A549 (cell line): Measurements from ENCODE around the gene GPR137C. TPM values are rescaled to one million over a fixed set of nuclear protein-coding genes. Genes with fewer than 3 reads are reported as not detected.

Source experiments
- ATAC-seq, 2 experiments: fragments of 200-7000 bp in 1 of 2; fragments of >200 bp in 1 of 2; cut with Nextera tagmentation in 1 of 2; cut with Tn5 transposase in 1 of 2; 3 replicates each; pipeline versions ENCODE4 v1.8.0 to v1.9.1; 2018 to 2020; ENCODE audit warnings: mild to moderate bottlenecking in 1 of 2, moderate library complexity in 1 of 2
- CTCF ChIA-PET: fragments of 300-600 bp; sonication (Branson Sonifier 250); formaldehyde crosslinking; extraction: SDS; loops from one replicate; lab custom pipeline; 2021; ENCODE audit warnings: antibody characterized with exemption, inconsistent platforms; lab: Yijun Ruan, JAX
- POLR2A ChIA-PET: fragments of 350-600 bp; formaldehyde crosslinking; extraction: SDS; loops from one replicate; lab custom pipeline; 2021; ENCODE audit warnings: antibody characterized with exemption, inconsistent platforms; lab: Yijun Ruan, JAX
- DNase-seq, 2 experiments: peaks; one replicate each; pipeline versions ENCODE4 v3.0.0 to v3.0.0-alpha.2; 2011 to 2016; ENCODE audit warnings: low read depth in 1 of 2, low spot score in 1 of 2
- FAIRE-seq: peaks from 2 replicates; lab custom pipeline; 2011; peaks lifted over from hg19 to GRCh38; lab: Jason Lieb, UNC
- H3K27ac ChIP-seq, 2 experiments: fragments of >200 bp; sonication (Bioruptor Twin); formaldehyde crosslinking; 3 replicates each; pipeline ENCODE4 v1.5.1; 2016 to 2017
- H3K4me1 ChIP-seq: fragments of >200 bp; sonication (Bioruptor Twin); formaldehyde crosslinking; 3 replicates; pipeline ENCODE4 v1.6.1; 2016
- H3K4me2 ChIP-seq: fragments of >200 bp; sonication (Bioruptor Twin); formaldehyde crosslinking; 3 replicates; pipeline ENCODE4 v1.6.1; 2016
- H3K4me3 ChIP-seq: fragments of >200 bp; sonication (Bioruptor Twin); formaldehyde crosslinking; 3 replicates; pipeline ENCODE4 v1.5.1; 2016
- H3K9me3 ChIP-seq: fragments of >200 bp; sonication (Bioruptor Twin); formaldehyde crosslinking; 3 replicates; pipeline ENCODE4 v1.6.1; 2016
- BHLHE40 ChIP-seq: IDR thresholded peaks from 2 replicates; pipeline ENCODE4 v1.6.1; 2012; ENCODE audit warnings: low read depth, low read length, inconsistent platforms
- EP300 ChIP-seq, 2 experiments: fragments of >200 bp; sonication (Bioruptor Twin); formaldehyde crosslinking; IDR thresholded peaks; 2 replicates in 1 of 2; 3 replicates in 1 of 2; pipeline ENCODE4 v1.6.1; 2016 to 2017
- ESRRA ChIP-seq: fragments of 150-350 bp; IDR thresholded peaks from 2 replicates; pipeline ENCODE4 v1.6.1; 2014; ENCODE audit warnings: mild to moderate bottlenecking, low read length, borderline replicate concordance
- HDAC2 ChIP-seq: fragments of 200-600 bp; sonication (generic); IDR thresholded peaks from 2 replicates; pipeline ENCODE4 v1.6.1; 2016
- HOXB13 ChIP-seq: fragments of 250-450 bp; sonication (Bioruptor Pico); IDR thresholded peaks from 2 replicates; pipeline ENCODE4 v1.5.0; 2020; ENCODE audit warnings: low read depth, mild to moderate bottlenecking, moderate library complexity
- HOXB5 ChIP-seq: fragments of 250-450 bp; sonication (Bioruptor Pico); IDR thresholded peaks from 2 replicates; pipeline ENCODE4 v1.5.0; 2020; ENCODE audit warnings: mild to moderate bottlenecking, moderate library complexity
- JUNB ChIP-seq: fragments of >200 bp; sonication (Bioruptor Twin); formaldehyde crosslinking; IDR thresholded peaks from 2 replicates; pipeline ENCODE4 v1.6.1; 2016
- MYC ChIP-seq: IDR thresholded peaks from 2 replicates; pipeline ENCODE4 v1.6.1; 2012; ENCODE audit warnings: mild to moderate bottlenecking, inconsistent platforms, low read length, improper control_type of control experiment, borderline replicate concordance
- POLR2A ChIP-seq: IDR thresholded peaks from 2 replicates; pipeline ENCODE4 v1.6.1; 2012; ENCODE audit warnings: mild to moderate bottlenecking, low read length
- POLR2AphosphoS2 ChIP-seq: conservative IDR thresholded peaks from 2 replicates; pipeline ENCODE4 v1.6.1; 2012; ENCODE audit warnings: low read length, improper control_type of control experiment, inconsistent platforms
- RAD21 ChIP-seq, 2 experiments: fragments of >200 bp in 1 of 2; sonication (Bioruptor Twin) in 1 of 2; formaldehyde crosslinking in 1 of 2; IDR thresholded peaks in 1 of 2; conservative IDR thresholded peaks in 1 of 2; 2 replicates in 1 of 2; 3 replicates in 1 of 2; pipeline ENCODE4 v1.6.1; 2012 to 2018; ENCODE audit warnings: inconsistent platforms in 1 of 2
- RARB ChIP-seq: fragments of 250-450 bp; sonication (Bioruptor Pico); IDR thresholded peaks from 2 replicates; pipeline ENCODE4 v1.8.0; 2021; ENCODE audit warnings: mild to moderate bottlenecking, moderate library complexity
- RCOR1 ChIP-seq: fragments of 150-350 bp; IDR thresholded peaks from 2 replicates; pipeline ENCODE4 v1.6.1; 2014; ENCODE audit warnings: antibody characterized with exemption, low read length, low read depth
- SREBF2 ChIP-seq: fragments of 450-650 bp; IDR thresholded peaks from 2 replicates; pipeline ENCODE4 v1.6.1; 2014; ENCODE audit warnings: mild to moderate bottlenecking, moderate library complexity
- TP53 ChIP-seq: fragments of 250-450 bp; sonication (Bioruptor Pico); IDR thresholded peaks from 2 replicates; pipeline ENCODE4 v1.5.0; 2021; ENCODE audit warnings: mild to moderate bottlenecking, moderate library complexity
- ZC3H11A ChIP-seq: fragments of 450-650 bp; IDR thresholded peaks from 2 replicates; pipeline ENCODE4 v1.6.1; 2014; ENCODE audit warnings: antibody characterized with exemption, mild to moderate bottlenecking
- WGBS: methylation state at CpG from one replicate; pipeline ENCODE4 v1.1.6; 2017; ENCODE audit errors: missing lambda C conversion rate; 5-methylcytosine and 5-hydroxymethylcytosine counted together
- polyA plus RNA-seq, 4 experiments: library from polyadenylated mRNA; depleted of rRNA in 3 of 4; stranded (reverse); fragments of >200 nt; fragmentation: RNase III in 1 of 4; extraction: RNeasy Plus Mini Kit Qiagen cat#74134 plus additional on column Dnase treatment in 1 of 4; gene quantifications; 2 replicates in 3 of 4; 3 replicates in 1 of 4; pipeline ENCODE4 v1.2.3, GENCODE V29; 2011 to 2017
- TF ChIP-seq, protein P1 (sequence below): fragments of >200 bp; sonication (Bioruptor Twin); formaldehyde crosslinking; IDR thresholded peaks from 3 replicates; pipeline ENCODE4 v1.6.1; 2016
- TF ChIP-seq, protein P2 (sequence below): fragments of >200 bp; sonication (Bioruptor Twin); formaldehyde crosslinking; IDR thresholded peaks from 2 replicates; pipeline ENCODE4 v1.6.1; 2016
- TF ChIP-seq, protein P3 (sequence below): fragments of 250-450 bp; sonication (Bioruptor Pico); IDR thresholded peaks from 2 replicates; pipeline ENCODE4 v1.5.0; 2021; ENCODE audit warnings: mild to moderate bottlenecking, moderate library complexity, borderline replicate concordance
- TF ChIP-seq, protein P4 (sequence below): IDR thresholded peaks from 2 replicates; pipeline ENCODE4 v1.6.1; 2012
- TF ChIP-seq, protein P5 (sequence below): IDR thresholded peaks from 2 replicates; pipeline ENCODE4 v1.6.1; 2012; ENCODE audit warnings: low read depth, borderline replicate concordance
- TF ChIP-seq, protein P6 (sequence below): fragments of 200-600 bp; sonication (generic); IDR thresholded peaks from 2 replicates; pipeline ENCODE4 v1.6.1; 2016; ENCODE audit warnings: antibody characterized with exemption, mild to moderate bottlenecking, moderate library complexity

GPR137C gene
- polyA plus RNA-seq, 2 of the 4 experiments (the other 2 are of a cell fraction): 0.21 to 0.27 TPM

DNA sequence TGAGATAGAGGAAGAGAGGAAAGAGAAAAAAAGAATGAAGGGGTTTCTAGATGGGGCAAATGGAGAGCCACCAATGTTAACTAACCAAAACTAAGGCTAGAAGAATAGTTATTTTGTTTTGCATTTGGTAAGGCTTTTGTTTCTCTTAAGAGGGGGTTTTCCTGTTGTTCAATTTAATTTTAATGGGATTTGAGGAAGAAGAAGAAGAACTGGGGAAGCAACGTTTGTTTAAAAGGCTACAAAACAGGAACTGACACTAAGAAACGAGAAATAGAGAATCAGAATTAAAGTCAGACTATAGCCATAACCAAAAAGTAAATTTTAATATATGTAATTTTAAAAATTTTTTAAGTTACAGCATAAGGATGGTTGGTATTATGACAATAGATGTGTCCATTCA is 14.0 kb upstream of the GPR137C start:
- DNase-seq (no peak), FAIRE-seq (no peak), ATAC-seq (no peak)
- Histone ChIP-seq H3K4me2 (no peak overlapping the region), H3K4me1 (no peaks in the 10 kb centered on the region), H3K9me3 (no peaks in the 10 kb centered on the region), H3K4me3 (no peak overlapping the region), H3K27ac (no peak overlapping the region)
- CTCF ChIA-PET: no interaction called here
- TF ChIP-seq RCOR1 (no peak), ZC3H11A (no peak)
- TF ChIP-seq, protein P1, sequence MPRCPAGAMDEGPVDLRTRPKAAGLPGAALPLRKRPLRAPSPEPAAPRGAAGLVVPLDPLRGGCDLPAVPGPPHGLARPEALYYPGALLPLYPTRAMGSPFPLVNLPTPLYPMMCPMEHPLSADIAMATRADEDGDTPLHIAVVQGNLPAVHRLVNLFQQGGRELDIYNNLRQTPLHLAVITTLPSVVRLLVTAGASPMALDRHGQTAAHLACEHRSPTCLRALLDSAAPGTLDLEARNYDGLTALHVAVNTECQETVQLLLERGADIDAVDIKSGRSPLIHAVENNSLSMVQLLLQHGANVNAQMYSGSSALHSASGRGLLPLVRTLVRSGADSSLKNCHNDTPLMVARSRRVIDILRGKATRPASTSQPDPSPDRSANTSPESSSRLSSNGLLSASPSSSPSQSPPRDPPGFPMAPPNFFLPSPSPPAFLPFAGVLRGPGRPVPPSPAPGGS: no peak
- 33% methylated on average over 2 of the region's 2 CpGs for WGBS
- POLR2A ChIA-PET: no interaction called here

DNA sequence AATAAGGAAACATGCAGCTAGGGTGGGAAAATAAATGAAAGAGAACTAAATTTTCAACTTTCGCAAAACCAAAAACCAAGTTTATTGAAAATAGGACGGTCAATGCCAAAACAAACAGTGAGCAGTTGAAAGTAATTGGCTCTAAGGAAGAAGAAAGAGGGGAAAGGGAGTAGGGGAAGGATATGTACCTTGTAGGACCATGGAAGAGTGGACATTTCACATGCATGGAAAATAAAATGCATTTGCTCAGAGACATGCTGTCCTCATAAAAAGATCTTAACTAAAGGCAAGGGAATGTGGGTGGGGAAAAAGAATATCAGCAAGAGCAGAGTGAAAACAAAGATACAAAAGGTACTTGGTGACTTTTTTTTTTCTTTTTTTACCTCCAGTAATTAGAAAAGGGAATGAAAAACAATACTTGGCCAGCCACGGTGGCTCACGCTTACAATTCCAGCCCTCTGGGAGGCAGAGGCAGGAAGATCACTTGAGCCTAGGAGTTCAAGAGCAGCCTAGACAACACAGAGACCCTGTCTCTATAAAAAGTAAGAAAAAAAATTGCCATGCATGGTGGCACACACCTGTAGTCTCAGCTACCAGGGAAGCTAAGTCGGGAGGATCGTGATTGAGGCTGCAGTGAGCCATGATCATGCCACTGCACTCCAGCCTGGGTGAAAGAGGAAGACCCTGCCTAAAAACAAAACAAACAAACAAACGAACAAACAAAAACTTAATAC is 6.9 kb upstream of the GPR137C start:
- ChIA-PET CTCF (no interaction called here), POLR2A (no interaction called here)
- ATAC-seq: no peak
- TF ChIP-seq, protein P2, sequence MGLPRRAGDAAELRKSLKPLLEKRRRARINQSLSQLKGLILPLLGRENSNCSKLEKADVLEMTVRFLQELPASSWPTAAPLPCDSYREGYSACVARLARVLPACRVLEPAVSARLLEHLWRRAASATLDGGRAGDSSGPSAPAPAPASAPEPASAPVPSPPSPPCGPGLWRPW: no peak
- TF ChIP-seq HDAC2 (no peak), HOXB5 (no peak), MYC (no peak), POLR2AphosphoS2 (no peak), BHLHE40 (no peak), HOXB13 (CRISPR knock-in tag) (no peak), POLR2A (no peak), RARB (CRISPR knock-in tag) (no peak), TP53 (CRISPR knock-in tag) (no peak), ESRRA (no peak), RAD21 (conservative IDR thresholded peaks at IDR 0.05 in 1 of 2, IDR thresholded peaks at IDR 0.05 in 1 of 2) (no peak), SREBF2 (no peak), JUNB (no peak), EP300 (IDR thresholded peaks at IDR 0.05) (no peak)
- TF ChIP-seq, protein P3, sequence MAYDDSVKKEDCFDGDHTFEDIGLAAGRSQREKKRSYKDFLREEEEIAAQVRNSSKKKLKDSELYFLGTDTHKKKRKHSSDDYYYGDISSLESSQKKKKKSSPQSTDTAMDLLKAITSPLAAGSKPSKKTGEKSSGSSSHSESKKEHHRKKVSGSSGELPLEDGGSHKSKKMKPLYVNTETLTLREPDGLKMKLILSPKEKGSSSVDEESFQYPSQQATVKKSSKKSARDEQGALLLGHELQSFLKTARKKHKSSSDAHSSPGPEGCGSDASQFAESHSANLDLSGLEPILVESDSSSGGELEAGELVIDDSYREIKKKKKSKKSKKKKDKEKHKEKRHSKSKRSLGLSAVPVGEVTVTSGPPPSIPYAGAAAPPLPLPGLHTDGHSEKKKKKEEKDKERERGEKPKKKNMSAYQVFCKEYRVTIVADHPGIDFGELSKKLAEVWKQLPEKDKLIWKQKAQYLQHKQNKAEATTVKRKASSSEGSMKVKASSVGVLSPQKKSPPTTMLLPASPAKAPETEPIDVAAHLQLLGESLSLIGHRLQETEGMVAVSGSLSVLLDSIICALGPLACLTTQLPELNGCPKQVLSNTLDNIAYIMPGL (CRISPR knock-in tag): no peak
- TF ChIP-seq, protein P4, sequence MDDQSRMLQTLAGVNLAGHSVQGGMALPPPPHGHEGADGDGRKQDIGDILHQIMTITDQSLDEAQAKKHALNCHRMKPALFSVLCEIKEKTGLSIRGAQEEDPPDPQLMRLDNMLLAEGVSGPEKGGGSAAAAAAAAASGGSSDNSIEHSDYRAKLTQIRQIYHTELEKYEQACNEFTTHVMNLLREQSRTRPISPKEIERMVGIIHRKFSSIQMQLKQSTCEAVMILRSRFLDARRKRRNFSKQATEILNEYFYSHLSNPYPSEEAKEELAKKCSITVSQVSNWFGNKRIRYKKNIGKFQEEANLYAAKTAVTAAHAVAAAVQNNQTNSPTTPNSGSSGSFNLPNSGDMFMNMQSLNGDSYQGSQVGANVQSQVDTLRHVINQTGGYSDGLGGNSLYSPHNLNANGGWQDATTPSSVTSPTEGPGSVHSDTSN: no peak
- TF ChIP-seq, protein P5, sequence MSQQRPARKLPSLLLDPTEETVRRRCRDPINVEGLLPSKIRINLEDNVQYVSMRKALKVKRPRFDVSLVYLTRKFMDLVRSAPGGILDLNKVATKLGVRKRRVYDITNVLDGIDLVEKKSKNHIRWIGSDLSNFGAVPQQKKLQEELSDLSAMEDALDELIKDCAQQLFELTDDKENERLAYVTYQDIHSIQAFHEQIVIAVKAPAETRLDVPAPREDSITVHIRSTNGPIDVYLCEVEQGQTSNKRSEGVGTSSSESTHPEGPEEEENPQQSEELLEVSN: no peak
- TF ChIP-seq, protein P6, sequence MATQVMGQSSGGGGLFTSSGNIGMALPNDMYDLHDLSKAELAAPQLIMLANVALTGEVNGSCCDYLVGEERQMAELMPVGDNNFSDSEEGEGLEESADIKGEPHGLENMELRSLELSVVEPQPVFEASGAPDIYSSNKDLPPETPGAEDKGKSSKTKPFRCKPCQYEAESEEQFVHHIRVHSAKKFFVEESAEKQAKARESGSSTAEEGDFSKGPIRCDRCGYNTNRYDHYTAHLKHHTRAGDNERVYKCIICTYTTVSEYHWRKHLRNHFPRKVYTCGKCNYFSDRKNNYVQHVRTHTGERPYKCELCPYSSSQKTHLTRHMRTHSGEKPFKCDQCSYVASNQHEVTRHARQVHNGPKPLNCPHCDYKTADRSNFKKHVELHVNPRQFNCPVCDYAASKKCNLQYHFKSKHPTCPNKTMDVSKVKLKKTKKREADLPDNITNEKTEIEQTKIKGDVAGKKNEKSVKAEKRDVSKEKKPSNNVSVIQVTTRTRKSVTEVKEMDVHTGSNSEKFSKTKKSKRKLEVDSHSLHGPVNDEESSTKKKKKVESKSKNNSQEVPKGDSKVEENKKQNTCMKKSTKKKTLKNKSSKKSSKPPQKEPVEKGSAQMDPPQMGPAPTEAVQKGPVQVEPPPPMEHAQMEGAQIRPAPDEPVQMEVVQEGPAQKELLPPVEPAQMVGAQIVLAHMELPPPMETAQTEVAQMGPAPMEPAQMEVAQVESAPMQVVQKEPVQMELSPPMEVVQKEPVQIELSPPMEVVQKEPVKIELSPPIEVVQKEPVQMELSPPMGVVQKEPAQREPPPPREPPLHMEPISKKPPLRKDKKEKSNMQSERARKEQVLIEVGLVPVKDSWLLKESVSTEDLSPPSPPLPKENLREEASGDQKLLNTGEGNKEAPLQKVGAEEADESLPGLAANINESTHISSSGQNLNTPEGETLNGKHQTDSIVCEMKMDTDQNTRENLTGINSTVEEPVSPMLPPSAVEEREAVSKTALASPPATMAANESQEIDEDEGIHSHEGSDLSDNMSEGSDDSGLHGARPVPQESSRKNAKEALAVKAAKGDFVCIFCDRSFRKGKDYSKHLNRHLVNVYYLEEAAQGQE: no peak
- TF ChIP-seq, protein P1: no peak
- no peak for DNase-seq
- WGBS: 84% methylated on average over 7 of the region's 7 CpGs
- Histone ChIP-seq H3K4me1 (no peaks in the 10 kb centered on the region), H3K27ac (no peak overlapping the region), H3K4me2 (no peak overlapping the region), H3K9me3 (no peaks in the 10 kb centered on the region), H3K4me3 (no peak overlapping the region)
- no peak for FAIRE-seq
